HS-27A (cell line): Measurements from ENCODE around the gene RPL10A.
"Not testable (repeated sequence)": the region's sequence is repeated elsewhere in the genome, so short reads cannot be mapped to it uniquely, and the experiment has no call there.

Experiments used
- DNase-seq: peaks from one replicate; pipeline ENCODE4 v3.0.0-alpha.2; 2012; ENCODE audit warnings: low read depth, missing footprints

RPL10A gene

DNA sequence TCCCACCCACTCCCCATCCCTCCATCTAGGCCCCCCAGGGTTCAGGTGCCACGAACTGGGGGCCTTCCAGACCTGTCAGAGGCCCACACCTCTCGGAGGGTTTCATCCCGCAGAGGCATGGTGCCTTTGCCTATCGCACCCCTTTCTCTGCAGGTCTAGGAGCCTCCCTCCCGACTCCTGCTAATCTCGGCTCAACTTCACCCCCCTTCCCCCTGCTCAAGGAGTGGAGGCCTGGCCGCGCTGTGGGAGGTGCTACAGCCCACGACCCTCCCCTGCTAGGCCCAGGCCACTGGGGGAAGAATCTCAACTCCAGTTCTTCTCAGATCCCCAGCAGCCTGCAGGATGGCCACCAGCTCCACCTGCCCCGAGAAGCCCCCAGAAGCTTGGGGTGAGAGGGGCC is 44.5 kb downstream of the RPL10A start, which contains the start of gene TULP1:
Gene TULP1 (minus strand): TSS at position 157 of the 400 bp plus-strand sequence. CDS start 38 bp downstream, at position 119.
- no peak for DNase-seq

GRCh38 chr6:35514587-35514986 is 46.4 kb downstream of the RPL10A start:
- no peak for DNase-seq

DNA sequence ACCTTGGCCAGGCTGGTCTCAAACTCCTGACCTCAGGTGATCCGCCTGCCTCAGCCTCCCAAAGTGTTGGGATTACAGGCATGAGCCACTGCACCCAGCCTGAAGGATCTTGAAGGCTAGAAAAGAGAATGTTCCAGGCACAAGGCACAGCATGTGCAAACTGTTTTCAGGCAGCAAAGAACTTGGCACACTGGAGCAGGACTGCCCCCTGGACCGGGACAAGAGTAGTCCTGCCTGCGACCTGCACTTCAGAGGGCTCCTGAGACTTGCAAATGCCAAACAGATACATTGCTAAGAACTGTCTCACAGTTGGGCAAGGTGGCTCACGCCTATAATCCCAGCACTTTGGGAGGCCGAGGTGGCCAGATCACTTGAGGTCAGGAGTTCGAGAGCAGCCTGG is 47.7 kb downstream of the RPL10A start:
- not testable (repeated sequence) for DNase-seq

GRCh38 chr6:35516712-35517111 is 48.5 kb downstream of the RPL10A start:
- no peak for DNase-seq

DNA sequence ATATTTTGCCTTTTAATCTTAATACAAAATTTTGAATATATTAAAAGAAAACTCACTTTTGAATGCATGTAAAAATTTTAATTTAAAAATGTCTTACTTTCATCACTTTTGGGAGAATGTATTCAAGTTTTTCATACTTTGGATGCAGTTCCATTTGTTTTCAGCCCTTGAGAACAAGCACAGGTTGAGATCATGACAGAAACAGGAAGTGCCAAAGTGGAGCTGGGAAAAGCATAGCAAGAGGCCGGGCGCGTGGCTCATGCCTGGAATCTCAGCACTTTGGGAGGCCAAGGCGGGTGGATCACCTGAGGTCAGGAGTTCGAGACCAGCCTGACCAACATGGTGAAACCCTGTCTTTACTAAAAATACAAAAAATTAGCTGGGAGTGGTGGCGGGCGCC is 49.8 kb downstream of the RPL10A start:
- not testable (repeated sequence) for DNase-seq

DNA sequence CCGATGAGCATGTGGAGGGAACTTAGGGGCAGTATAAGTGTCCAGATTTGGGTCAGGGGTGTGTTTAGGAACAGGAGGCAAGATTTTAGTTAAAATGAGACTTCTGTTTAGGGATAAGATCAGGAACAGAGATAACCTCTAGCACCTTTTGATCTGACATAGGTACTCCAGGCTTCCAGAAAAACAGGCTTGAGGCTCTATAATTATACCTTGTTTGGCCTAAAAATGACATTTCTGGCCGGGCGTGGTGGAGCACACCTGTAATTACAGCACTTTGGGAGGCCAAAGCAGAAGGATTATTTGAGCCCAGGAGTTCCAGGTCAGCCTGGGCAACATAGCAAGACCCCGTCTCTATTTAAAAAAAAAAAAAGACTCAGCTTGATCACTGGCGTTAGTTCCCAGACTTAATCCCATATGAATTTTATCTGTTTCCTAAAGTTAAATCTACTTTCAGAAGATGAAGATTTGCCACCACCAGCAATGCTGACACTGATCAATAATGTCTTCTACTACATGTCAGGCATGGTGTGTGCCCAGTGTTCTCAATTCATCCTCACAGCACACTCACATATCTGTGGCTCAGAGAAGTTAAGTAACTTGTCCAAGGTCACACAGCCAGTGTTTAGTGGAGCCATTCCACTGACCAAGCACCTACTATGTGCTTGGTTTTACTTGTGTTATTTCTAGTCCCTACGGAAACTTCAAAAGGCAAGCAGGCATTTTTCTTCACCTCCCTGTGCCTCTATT is 50.5 kb downstream of the RPL10A start:
- DNase-seq: no peak

DNA sequence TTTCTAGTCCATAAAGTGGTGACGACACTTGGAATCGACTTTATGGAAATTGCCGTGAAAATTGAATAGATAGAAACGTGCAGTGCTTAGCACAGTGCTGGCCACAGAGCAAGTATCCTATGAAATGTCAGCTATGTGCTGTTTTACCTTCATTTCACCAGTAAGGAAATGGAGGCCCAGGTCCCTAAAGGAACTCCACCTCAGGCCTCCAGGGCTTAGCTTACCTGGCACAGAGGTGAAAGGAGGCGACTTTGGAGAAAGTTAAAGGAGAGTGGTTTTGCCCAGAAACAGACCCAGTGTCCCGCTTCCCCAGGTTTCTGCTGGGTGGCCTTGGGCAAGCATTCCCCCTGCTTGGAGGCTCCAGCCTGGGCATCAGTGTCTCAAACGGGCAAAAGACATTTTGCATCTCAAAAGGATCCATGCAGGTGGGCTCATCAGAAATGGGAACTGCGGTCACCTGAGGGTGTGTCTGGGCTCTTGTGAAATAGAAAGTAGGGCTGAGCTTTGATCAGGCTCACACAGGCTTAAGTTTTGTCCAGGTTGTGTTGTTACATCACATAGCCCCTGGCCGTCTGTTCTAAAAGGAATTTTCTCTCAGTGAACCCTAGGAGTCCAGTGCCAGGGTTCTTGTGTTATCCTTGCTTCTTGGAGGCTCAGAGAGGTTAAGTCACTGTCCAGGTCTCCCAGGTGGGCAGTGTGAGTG is 51.3 kb downstream of the RPL10A start:
- DNase-seq: no peak
